GM12878 (cell line): ENCODE results near the gene PRKG1. TPM values are rescaled to one million over a fixed set of nuclear protein-coding genes. Genes with fewer than 3 reads are reported as not detected.

Source experiments
- ATAC-seq: fragments of 200-7000 bp; cut with Tn5 transposase; 3 replicates; pipeline ENCODE4 v1.9.1; 2020; ENCODE audit warnings: mild to moderate bottlenecking, moderate library complexity
- BruUV-seq: library from RNA; stranded (reverse); fragments of 400-500 nt; replicated peaks from 2 replicates; lab custom pipeline; 2021; lab: Mats Ljungman, UMichigan
- CTCF ChIA-PET: fragments of 300-600 bp; sonication (Branson Sonifier 250); formaldehyde crosslinking; extraction: SDS; loops from one replicate; lab custom pipeline; 2021; ENCODE audit warnings: inconsistent platforms; lab: Yijun Ruan, JAX
- POLR2A ChIA-PET: fragments of 350-600 bp; formaldehyde crosslinking; extraction: SDS; loops from one replicate; lab custom pipeline; 2021; ENCODE audit warnings: inconsistent platforms; lab: Charles Lee
- RAD21 ChIA-PET: fragments of 300-600 bp; sonication (Branson Sonifier 250); formaldehyde crosslinking; loops from one replicate; lab custom pipeline; 2023; ENCODE audit warnings: antibody characterized with exemption; ENCODE audit not compliant: unreplicated experiment; lab: Charles Lee
- SMC1A ChIA-PET: fragments of 300-600 bp; sonication (Branson Sonifier 250); formaldehyde crosslinking; loops from one replicate; lab custom pipeline; 2023; ENCODE audit not compliant: unreplicated experiment, uncharacterized antibody; lab: Charles Lee
- DNase-seq: peaks from one replicate; pipeline ENCODE4 v3.0.0-alpha.2; 2011; ENCODE audit warnings: low read depth, low spot score
- FAIRE-seq: peaks from 3 replicates; lab custom pipeline; 2011; peaks lifted over from hg19 to GRCh38; lab: Jason Lieb, UNC
- H2AFZ ChIP-seq: 2 replicates; pipeline ENCODE4 v1.6.0; 2011; ENCODE audit warnings: low read depth, low read length, control low read depth; ENCODE audit not compliant: control insufficient read depth
- H3K27ac ChIP-seq: 2 replicates; pipeline ENCODE4 v1.5.1; 2011; ENCODE audit warnings: control low read depth; ENCODE audit not compliant: control insufficient read depth, insufficient read depth
- H3K27me3 ChIP-seq, 2 experiments: replicated peaks in 1 of 2; 2 replicates each; pipeline versions ENCODE4 v1.6.0 to v1.6.1; 2011; ENCODE audit warnings: low read length in 1 of 2; ENCODE audit not compliant: control insufficient read depth in 2 of 2, insufficient read depth in 2 of 2
- H3K36me3 ChIP-seq, 2 experiments: 2 replicates each; pipeline ENCODE4 v1.5.1; 2011; ENCODE audit warnings: low read length in 1 of 2; ENCODE audit not compliant: control insufficient read depth in 2 of 2, insufficient read depth in 2 of 2
- H3K4me1 ChIP-seq: 2 replicates; pipeline ENCODE4 v1.6.1; 2011; ENCODE audit warnings: mild to moderate bottlenecking, low read length, moderate library complexity, mixed read lengths; ENCODE audit not compliant: control insufficient read depth, insufficient read depth
- H3K4me2 ChIP-seq: 2 replicates; pipeline ENCODE4 v1.6.0; 2011; ENCODE audit warnings: control low read depth; ENCODE audit not compliant: control insufficient read depth, insufficient read depth
- H3K4me3 ChIP-seq: fragments of 200-600 bp; sonication (generic); 2 replicates; pipeline ENCODE4 v1.5.1; 2016
- H3K79me2 ChIP-seq: 2 replicates; pipeline ENCODE4 v1.6.0; 2011; ENCODE audit warnings: low read length; ENCODE audit not compliant: control insufficient read depth, insufficient read depth
- H3K9ac ChIP-seq: 2 replicates; pipeline ENCODE4 v1.8.0; 2011; ENCODE audit warnings: low read length, control low read depth, mixed read lengths; ENCODE audit not compliant: control insufficient read depth, insufficient read depth
- H3K9me3 ChIP-seq: replicated peaks from 3 replicates; pipeline ENCODE4 v1.5.1; 2011; ENCODE audit warnings: mild to moderate bottlenecking, low read length; ENCODE audit not compliant: control insufficient read depth, insufficient read depth
- H4K20me1 ChIP-seq: 2 replicates; pipeline ENCODE4 v1.6.0; 2011; ENCODE audit not compliant: control insufficient read depth, insufficient read depth
- EZH2 ChIP-seq: IDR thresholded peaks from 2 replicates; pipeline ENCODE4 v1.6.1; 2012; ENCODE audit warnings: low read depth, mild to moderate bottlenecking, control low read depth, inconsistent platforms, low read length, borderline replicate concordance; ENCODE audit not compliant: control insufficient read depth
- FOXK2 ChIP-seq: fragments of 450-650 bp; IDR thresholded peaks from 2 replicates; pipeline ENCODE4 v1.6.1; 2017; ENCODE audit warnings: mild to moderate bottlenecking, moderate library complexity
- HCFC1 ChIP-seq: fragments of 150-350 bp; IDR thresholded peaks from 2 replicates; pipeline ENCODE4 v1.6.1; 2014; ENCODE audit warnings: low read length
- MLLT1 ChIP-seq: fragments of 450-650 bp; IDR thresholded peaks from 2 replicates; pipeline ENCODE4 v1.6.1; 2016; ENCODE audit warnings: mild to moderate bottlenecking
- PAX8 ChIP-seq: fragments of 450-650 bp; IDR thresholded peaks from 2 replicates; pipeline ENCODE4 v1.6.1; 2017; ENCODE audit warnings: mild to moderate bottlenecking, moderate library complexity
- PKNOX1 ChIP-seq: fragments of 450-650 bp; IDR thresholded peaks from 2 replicates; pipeline ENCODE4 v1.6.1; 2016; ENCODE audit warnings: mild to moderate bottlenecking
- RUNX3 ChIP-seq: IDR thresholded peaks from 2 replicates; pipeline ENCODE4 v1.6.1; 2012; ENCODE audit warnings: low read length, inconsistent platforms
- SIN3A ChIP-seq: IDR thresholded peaks from 2 replicates; pipeline ENCODE4 v1.6.1; 2012; ENCODE audit warnings: low read depth, low read length, improper control_type of control experiment
- STAT1 ChIP-seq: fragments of 450-650 bp; conservative IDR thresholded peaks from 2 replicates; pipeline ENCODE4 v1.6.1; 2014; ENCODE audit warnings: antibody characterized with exemption, mild to moderate bottlenecking
- SUPT20H ChIP-seq: IDR thresholded peaks from 2 replicates; pipeline ENCODE4 v1.6.1; 2011; ENCODE audit warnings: low read depth, mild to moderate bottlenecking, low read length, moderate library complexity, borderline replicate concordance; ENCODE audit not compliant: control insufficient read depth
- ZBTB4 ChIP-seq: fragments of 450-650 bp; formaldehyde crosslinking; IDR thresholded peaks from 2 replicates; pipeline ENCODE4 v1.4.0; 2022; ENCODE audit warnings: mild to moderate bottlenecking, moderate library complexity
- ZNF687 ChIP-seq: fragments of 450-650 bp; IDR thresholded peaks from 2 replicates; pipeline ENCODE4 v1.6.1; 2017; ENCODE audit warnings: mild to moderate bottlenecking, moderate library complexity
- ZSCAN29 ChIP-seq: fragments of 450-650 bp; IDR thresholded peaks from 2 replicates; pipeline ENCODE4 v1.6.1; 2017; ENCODE audit warnings: mild to moderate bottlenecking, moderate library complexity
- WGBS: methylation state at CpG from one replicate; pipeline ENCODE4 v1.1.6; 2016; ENCODE audit warnings: low lambda C conversion rate; ENCODE audit not compliant: insufficient replicate concordance, insufficient coverage; ENCODE audit errors: missing lambda C conversion rate; 5-methylcytosine and 5-hydroxymethylcytosine counted together
- in situ Hi-C: fragments of 300-500 bp; cut with MboI; formaldehyde crosslinking; loops from 9 replicates; pipeline ENCODE4 v1.14.3; 2018; ENCODE audit warnings: mixed read lengths
- intact Hi-C: fragments of 100-400 bp; cut with micrococcal nuclease; formaldehyde crosslinking; loops from one replicate; pipeline ENCODE4 v1.14.2; 2022; ENCODE audit not compliant: unreplicated experiment
- polyA plus RNA-seq, 11 experiments: library from polyadenylated mRNA; depleted of rRNA in 4 of 11; unstranded in 6 of 11; stranded (reverse) in 5 of 11; fragments of >200 nt; fragmentation: Nextera tagmentation in 4 of 11; fragmentation: Illumina TruSeq in 1 of 11; extraction: Ambion mirVana in 4 of 11; extraction: Trizol in 1 of 11; gene quantifications; 1 replicate in 1 of 11; 2 replicates in 10 of 11; pipeline versions ENCODE4 v1.2.1 to v1.2.3, GENCODE V29; 2011 to 2016; ENCODE audit warnings: inconsistent platforms in 2 of 11, missing spikeins in 2 of 11, low read depth in 1 of 11
- total RNA-seq, 4 experiments: library from RNA; depleted of rRNA in 3 of 4; stranded (reverse); fragments of >200 nt in 3 of 4; fragmentation: Illumina TruSeq in 1 of 4; extraction: Trizol in 1 of 4; gene quantifications; 2 replicates each; pipeline versions ENCODE4 v1.2.1 to v1.2.3, GENCODE V29; 2013 to 2021

The PRKG1 gene
- total and polyA plus RNA-seq, 10 of the 15 experiments (the other 5 are each of a cell fraction or from before 2014, with no cell fraction given), result 0.04 to 0.05 TPM; not detected in 8

GRCh38 chr10:51057925-51058324 lies 16.4 kb upstream of the PRKG1 start:
- BruUV-seq, result no TSS peak
- CTCF ChIA-PET, result no interaction called here
- no peak for FAIRE-seq
- H3K4me2 ChIP-seq, result no peak overlapping the region
- DNase-seq, result no peak
- no peaks in the 10 kb centered on the region for H3K4me1 ChIP-seq
- no peak overlapping the region for H3K9ac ChIP-seq
- WGBS, result 13% methylated on average over 4 of the region's 4 CpGs
- POLR2A ChIA-PET, result no interaction called here
- H3K9me3 ChIP-seq, result no peaks in the 10 kb centered on the region
- H4K20me1 ChIP-seq, result no peaks in the 10 kb centered on the region
- no peak overlapping the region for H3K4me3 ChIP-seq
- intact Hi-C loops, result no loop called here
- RAD21 ChIA-PET, result no interaction called here
- H3K36me3 ChIP-seq, result no peaks in the 10 kb centered on the region
- no peak for ATAC-seq
- SMC1A ChIA-PET, result no interaction called here
- no peaks in the 10 kb centered on the region for H3K79me2 ChIP-seq
- in situ Hi-C loops, result loop anchor here (25.0 kb wide), 1 partner anchor 904 kb away; no protein-coding TSS in a partner anchor
- H2AFZ ChIP-seq, result no peak overlapping the region
- no peak overlapping the region for H3K27ac ChIP-seq
- no peaks in the 10 kb centered on the region for H3K27me3 ChIP-seq
- TF ChIP-seq MLLT1 (no peak), RUNX3 (no peak), PKNOX1 (no peak), PAX8 (no peak), SUPT20H (no peak), ZSCAN29 (no peak), FOXK2 (no peak), HCFC1 (no peak), STAT1 (no peak), ZBTB4 (CRISPR knock-in tag) (no peak), EZH2 (no peak), SIN3A (no peak), ZNF687 (no peak)
